GM19043 (cell line): ENCODE measurements around the gene LY9.

Experiments
- ATAC-seq: cut with Tn5 transposase; IDR thresholded peaks from one replicate; pipeline ENCODE4 v1.9.1; 2021; ENCODE audit warnings: low read depth; ENCODE audit not compliant: unreplicated experiment

The LY9 gene

GRCh38 chr1:160795951-160796383 lies at the start of gene LY9:
LY9 (plus strand) TSS chr1:160796174; CDS start chr1:160796188, 14 bp downstream.
- ATAC-seq: peak; percentile 75

DNA sequence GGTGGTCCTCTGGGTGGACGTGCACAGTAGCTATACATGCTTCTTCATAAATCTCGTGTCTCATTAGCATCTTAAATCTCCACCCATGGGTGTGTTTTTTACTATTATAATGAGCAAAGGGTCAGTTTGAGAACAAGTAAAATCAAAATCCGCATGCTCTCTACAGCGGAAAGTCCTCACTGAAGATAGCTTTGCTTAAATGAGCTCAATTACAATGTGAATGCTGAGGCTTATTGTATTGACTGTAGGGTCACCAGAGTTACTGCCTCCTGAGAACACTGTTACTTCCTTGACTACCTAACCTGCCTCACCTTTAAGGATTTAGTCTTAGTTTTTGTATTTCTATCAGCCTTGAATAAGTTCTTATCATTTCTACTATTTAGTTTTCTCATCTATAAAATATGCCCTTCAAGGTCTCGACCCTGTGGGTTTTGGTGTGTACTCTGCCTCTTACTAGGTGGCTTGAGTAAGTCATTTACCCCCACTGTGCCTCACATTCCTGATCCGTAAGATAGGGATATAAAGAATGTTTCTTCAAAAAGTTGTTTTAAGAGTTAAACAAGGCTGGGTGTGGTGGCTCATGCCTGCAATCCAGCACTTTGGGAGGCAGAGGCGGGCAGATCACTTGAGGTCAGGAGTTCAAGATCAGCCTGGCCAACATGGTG lies 49.0 kb upstream of the LY9 start:
- ATAC-seq: no peak

DNA sequence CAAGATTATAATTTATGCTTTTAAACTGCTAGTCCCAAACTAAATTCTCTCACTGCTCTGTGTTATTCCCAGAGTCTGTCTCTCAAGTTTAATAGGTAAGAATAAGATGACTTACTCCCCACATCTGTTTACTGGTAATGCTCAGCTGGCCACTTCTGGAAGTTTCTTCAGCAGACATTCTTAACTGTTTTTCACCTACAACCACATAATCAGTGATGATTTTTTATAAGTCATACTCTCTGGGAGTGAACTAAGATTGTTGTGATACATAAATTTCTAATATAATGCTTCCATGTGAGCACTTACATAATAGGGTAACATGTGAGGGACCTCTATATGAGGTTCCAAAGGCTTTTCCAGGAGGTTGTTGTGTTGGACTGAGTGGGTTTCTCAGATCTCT lies 48.3 kb upstream of the LY9 start:
- ATAC-seq: no peak

- ATAC-seq: no peak
Observed at GRCh38 chr1:160748181-160748877, 47.6 kb upstream of the LY9 start.

DNA sequence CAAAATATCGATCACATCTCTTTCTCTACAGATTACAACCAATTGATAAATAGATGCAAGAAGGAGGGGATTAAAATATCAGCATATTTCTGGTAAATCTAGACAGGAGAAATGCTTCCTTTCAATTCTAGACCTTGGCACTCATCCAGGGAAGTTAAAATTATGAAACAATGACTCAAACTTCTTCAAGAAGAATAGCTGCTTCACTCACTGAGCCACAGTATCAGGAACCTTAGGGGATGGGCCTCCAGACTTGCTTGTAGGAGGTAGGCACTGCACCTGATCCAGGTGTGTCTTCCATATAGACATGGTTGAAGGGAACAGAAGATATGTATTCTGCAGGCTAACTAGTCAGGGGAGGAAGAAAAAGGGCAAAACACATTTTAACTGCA lies 47.1 kb upstream of the LY9 start:
- no peak for ATAC-seq

DNA sequence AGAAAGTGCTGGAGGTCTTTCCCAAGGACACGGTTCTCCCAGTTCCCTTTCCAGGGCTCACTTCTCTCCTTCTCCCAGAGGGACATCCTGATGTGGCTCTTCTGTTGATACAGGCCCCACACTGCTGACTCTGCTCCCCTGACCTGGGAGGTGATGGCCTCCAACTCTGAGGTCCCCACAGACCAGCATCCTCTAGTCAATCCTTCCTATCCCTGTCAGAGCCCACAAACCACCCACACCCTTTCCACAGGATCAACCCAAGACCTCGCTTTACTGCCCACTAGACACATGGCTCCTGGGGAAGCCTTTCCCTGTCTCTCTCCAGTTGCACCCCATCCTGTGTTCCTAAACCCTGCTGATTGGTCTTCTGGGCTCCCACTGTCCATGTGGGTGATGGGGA lies 45.4 kb upstream of the LY9 start:
- no peak for ATAC-seq

DNA sequence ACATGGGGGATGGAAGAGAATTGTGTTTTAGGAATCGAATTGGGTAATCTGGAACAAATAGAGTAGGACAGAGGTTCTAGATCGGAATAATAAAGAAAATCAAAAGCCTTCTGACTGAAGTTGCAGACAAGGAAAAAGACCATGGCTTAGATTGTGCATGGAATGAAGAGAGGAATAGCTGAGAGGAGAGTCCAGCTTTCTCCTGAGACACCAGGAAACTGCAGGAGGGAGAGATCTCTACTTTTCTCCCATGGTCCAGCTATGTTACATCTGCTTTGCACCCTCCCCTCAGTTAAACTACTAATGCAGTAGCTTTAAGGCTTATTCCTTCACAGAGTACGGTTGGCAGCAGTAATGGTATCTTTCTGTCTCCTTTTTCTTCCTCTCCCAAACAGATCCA lies 43.6 kb upstream of the LY9 start:
- no peak for ATAC-seq

GRCh38 chr1:160752924-160753323 lies 43.0 kb upstream of the LY9 start:
- ATAC-seq: no peak

GRCh38 chr1:160753594-160753993 lies 42.4 kb upstream of the LY9 start:
- no peak for ATAC-seq

DNA sequence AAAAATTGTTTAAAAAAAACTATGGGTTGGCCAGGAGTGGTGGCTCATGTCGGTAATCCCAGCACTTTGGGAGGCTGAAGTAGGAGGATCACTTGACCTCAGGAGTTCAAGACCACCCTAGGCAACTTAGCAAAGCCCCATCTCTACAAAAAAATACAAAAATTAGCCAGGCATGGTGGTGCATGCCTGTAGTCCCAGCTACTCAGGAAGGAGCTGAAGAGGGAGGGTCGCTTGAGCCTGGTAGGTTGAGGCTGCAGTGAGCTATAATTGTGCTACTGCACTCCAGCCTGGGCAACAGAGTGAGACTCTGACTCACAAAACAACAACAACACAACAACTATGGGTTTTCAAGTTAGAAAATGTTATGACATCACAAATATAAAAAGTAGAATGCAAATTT lies 40.5 kb upstream of the LY9 start:
- ATAC-seq: no peak

DNA sequence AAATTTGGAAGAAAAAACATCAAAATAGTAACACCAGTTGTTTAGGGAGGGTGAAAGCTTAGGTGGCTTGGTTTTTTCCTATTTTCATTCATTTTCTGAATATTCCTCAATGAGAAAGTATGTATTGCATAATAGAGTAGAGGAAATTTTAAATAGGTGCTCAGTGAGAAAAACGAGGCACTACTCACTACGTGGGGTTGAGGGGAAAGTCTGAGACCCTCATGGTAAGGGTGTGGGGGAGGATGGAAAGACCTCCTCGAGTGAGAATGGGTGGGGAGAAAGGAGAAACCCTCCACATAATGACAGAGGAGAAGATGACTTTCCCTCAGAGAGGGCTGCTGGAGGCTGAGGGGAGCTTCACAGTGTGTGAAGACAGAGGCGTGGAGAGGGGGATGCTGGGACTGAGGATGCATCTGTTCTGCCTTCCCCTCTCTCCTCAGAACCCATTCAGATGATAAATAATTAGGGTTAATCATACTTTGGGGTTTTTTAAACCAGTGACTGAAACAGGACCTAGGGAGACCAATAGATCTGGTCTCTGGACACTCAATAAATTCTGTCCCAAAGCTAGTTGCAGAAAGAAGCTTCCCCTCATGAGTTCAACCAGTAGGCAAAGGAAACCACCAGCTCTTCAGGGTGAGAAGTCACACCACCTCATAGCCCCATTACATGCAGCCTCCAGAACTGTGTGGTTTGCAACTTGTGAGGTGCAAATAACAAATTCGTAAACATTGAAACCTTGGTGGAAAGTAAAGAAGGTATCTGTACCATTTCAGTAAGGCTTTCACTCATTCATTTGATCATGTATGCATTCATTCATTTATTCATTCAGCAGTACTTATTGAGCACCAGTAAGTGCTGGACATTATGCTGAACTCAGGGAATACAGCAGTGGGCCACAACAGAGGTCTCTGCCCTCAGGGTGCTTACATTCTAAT lies 39.8 kb upstream of the LY9 start:
- ATAC-seq: peak; percentile 62

DNA sequence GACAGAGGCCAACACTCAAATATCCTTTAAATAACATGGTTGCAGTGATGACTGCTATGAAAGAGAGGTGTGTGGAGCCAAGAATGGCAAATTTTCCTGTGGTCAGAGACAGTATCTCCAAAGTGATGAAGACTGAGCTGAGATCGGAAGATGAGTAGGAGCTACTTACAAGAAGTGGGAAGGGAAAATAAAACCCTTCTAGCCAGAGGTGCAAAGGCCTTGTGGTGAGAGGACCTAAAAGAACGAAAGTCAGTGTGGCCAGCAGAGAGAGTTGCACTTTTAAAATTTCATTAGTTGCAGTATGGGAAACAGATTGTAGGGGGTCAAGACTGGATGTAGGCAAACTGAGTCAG lies 39.1 kb upstream of the LY9 start:
- ATAC-seq: peak; percentile 15

GRCh38 chr1:160758521-160758920 lies 37.5 kb upstream of the LY9 start:
- ATAC-seq: no peak

DNA sequence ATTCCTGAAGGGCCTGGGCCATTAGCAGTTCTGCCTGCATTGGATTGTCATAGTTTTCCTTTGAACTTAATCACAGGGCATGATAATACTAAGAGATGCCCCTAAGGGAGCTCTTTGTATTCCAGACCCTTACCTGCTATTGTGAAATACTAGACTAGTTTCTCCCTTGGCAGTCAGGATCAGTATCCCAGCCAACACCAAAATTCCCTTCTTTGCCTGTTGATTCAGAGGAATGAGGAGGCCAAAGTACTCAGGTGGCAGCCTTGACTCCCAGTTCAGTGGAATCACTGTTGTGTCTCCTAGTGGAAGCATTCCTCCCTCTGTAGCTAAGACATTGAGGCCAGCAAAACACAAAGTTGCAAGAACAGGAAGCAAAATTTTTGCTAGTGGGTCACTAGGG lies 36.2 kb upstream of the LY9 start:
- ATAC-seq: no peak

DNA sequence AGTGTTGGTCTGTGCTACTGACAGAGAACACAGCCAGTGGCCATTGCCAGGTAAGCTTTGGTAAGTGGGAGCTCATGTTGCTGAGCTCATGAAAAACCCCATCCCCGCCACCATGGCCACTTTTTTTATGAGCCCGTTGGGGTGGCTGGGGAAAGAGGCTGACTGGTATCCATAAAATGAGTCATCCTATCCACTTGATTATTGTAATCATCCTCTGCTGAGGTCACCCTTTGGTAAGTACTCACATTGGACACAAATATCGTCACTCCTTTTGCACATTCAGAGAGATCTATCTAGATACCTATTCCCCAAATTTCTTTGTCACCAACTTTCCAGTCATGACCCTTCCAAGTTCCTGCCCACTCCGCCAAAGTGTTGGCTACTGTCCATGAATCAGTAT lies 34.9 kb upstream of the LY9 start:
- ATAC-seq: no peak

GRCh38 chr1:160761886-160762285 lies 34.1 kb upstream of the LY9 start:
- no peak for ATAC-seq

DNA sequence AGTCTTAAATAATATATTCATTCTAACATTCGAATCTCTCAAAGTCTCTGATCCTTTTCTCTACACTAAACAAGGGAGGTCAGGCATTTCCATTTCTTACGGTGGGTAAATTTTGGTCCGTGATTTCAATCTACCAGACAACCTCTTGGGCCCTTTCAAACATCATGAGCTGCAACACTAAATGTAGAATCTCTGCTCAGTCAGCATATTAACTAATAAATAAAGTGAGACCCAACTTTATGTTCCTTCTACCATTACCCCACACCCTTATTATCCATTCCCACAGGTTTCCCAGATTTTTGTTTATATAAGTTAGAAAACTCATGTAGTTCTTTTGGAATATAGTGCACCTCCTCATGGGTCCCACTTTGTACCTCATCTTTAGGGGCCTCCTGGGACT lies 32.0 kb upstream of the LY9 start:
- ATAC-seq: no peak

DNA sequence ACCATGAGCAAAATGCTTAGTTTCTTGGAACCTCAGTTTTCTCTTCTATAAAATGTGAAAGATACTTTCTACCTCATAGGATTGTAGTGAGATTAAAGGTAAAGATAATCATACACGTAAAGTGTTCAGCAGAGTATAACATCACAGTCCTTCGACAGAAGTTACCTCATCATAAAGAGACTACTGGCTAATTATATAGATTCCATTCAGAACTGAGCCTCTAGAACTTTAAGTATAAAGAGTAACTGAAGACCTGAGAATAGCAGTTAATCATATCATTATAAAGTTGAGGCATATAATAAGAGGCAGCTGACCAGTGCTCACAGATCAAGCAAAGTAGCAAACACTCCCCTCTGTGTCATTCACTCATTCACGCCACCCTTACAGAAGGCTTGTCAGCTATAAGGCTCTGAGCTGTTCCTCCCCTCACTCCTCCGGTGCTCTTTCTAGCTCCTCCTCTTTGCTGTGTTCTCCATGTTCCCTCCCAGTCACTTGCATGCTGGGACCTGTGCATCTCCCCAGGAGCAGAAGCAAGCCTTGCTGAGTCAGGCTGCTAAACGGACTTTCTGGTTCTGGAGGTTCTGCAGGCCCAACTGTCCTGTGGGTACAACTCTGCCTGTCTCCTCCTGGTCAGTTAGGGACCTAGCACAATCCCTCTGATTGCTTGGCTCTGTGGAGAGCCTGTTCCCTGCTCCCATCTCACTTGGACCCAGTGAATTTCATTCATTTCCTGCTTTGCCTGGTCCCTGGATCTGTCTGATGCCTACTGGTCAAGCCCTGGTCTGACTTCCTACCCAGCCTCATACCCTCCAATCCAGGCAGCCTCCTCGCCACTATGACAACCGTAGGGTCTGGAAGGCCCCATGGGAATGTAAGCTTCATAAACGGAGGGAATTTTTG lies 28.3 kb upstream of the LY9 start:
- peak; percentile 59 for ATAC-seq

- ATAC-seq: peak; percentile 78
Observed at GRCh38 chr1:160768295-160768657, 27.7 kb upstream of the LY9 start.

- no peak for ATAC-seq
Observed at GRCh38 chr1:160772331-160772730, 23.6 kb upstream of the LY9 start.
